Smooth muscle cell (in vitro differentiated cells): ENCODE data around the gene GPA33. TPM values are rescaled to one million over a fixed set of nuclear protein-coding genes. Genes with fewer than 3 reads are reported as not detected.

Experiments used
- DNase-seq: peaks from one replicate; lab custom pipeline; 2025; ENCODE audit not compliant: unreplicated experiment; lab: John Stamatoyannopoulos, UW
- H2AFZ ChIP-seq: fragments of 200-600 bp; sonication (generic); 2 replicates; pipeline ENCODE4 v1.6.0; 2016; ENCODE audit warnings: antibody characterized with exemption, low read depth, mild to moderate bottlenecking
- H3F3A ChIP-seq: fragments of 200-600 bp; sonication (generic); 2 replicates; pipeline ENCODE4 v1.6.0; 2017; ENCODE audit warnings: antibody characterized with exemption, low read depth
- H3K27ac ChIP-seq: fragments of 200-600 bp; sonication (generic); 2 replicates; pipeline ENCODE4 v1.5.1; 2016; ENCODE audit warnings: low read depth, mild to moderate bottlenecking
- H3K27me3 ChIP-seq: fragments of 200-600 bp; sonication (generic); 2 replicates; pipeline ENCODE4 v1.6.1; 2016; ENCODE audit warnings: low read depth, mild to moderate bottlenecking
- H3K36me3 ChIP-seq: fragments of 200-600 bp; sonication (generic); 2 replicates; pipeline ENCODE4 v1.5.1; 2016; ENCODE audit warnings: low read depth
- H3K4me1 ChIP-seq: fragments of 200-600 bp; sonication (generic); 2 replicates; pipeline ENCODE4 v1.5.1; 2016; ENCODE audit warnings: low read depth
- H3K4me2 ChIP-seq: fragments of 200-600 bp; sonication (generic); 2 replicates; pipeline ENCODE4 v1.6.0; 2016; ENCODE audit warnings: mild to moderate bottlenecking
- H3K4me3 ChIP-seq: fragments of 200-600 bp; sonication (generic); 2 replicates; pipeline ENCODE4 v1.5.1; 2016; ENCODE audit warnings: mild to moderate bottlenecking
- H3K79me2 ChIP-seq: fragments of 200-600 bp; sonication (generic); 2 replicates; pipeline ENCODE4 v1.6.0; 2016; ENCODE audit warnings: low read depth, mild to moderate bottlenecking
- H3K9ac ChIP-seq: fragments of 200-600 bp; sonication (generic); 2 replicates; pipeline ENCODE4 v1.6.0; 2016; ENCODE audit warnings: low read depth
- H3K9me3 ChIP-seq: fragments of 200-600 bp; sonication (generic); replicated peaks from 2 replicates; pipeline ENCODE4 v1.5.1; 2016; ENCODE audit warnings: low read depth
- H4K20me1 ChIP-seq: fragments of 200-600 bp; sonication (generic); 2 replicates; pipeline ENCODE4 v1.6.0; 2016; ENCODE audit warnings: low read depth
- CTCF ChIP-seq: fragments of 200-600 bp; sonication (generic); IDR thresholded peaks from 2 replicates; pipeline ENCODE4 v1.5.1; 2017; ENCODE audit warnings: borderline replicate concordance, mild to moderate bottlenecking, antibody characterized with exemption; ENCODE audit not compliant: insufficient read depth, poor library complexity, severe bottlenecking
- WGBS: methylation state at CpG from one replicate; pipeline ENCODE4 v1.1.7; 2016; ENCODE audit warnings: low lambda C conversion rate; 5-methylcytosine and 5-hydroxymethylcytosine counted together
- polyA plus RNA-seq: library from polyadenylated mRNA; unstranded; fragments of >200 nt; fragmentation: Nextera tagmentation; extraction: Ambion mirVana; gene quantifications from 2 replicates; pipeline ENCODE4 v1.2.1, GENCODE V29; 2016
- total RNA-seq: library from RNA; depleted of rRNA; stranded (reverse); fragments of >200 nt; gene quantifications from 2 replicates; pipeline ENCODE4 v1.2.3, GENCODE V29; 2014

The GPA33 gene
- total and polyA plus RNA-seq, 2 experiments from 2014 or later: not detected

GRCh38 chr1:167054946-167055630, 35.1 kb downstream of the GPA33 start:
- Histone ChIP-seq H3K9ac (no peak overlapping the region), H3K36me3 (no peaks in the 10 kb centered on the region), H3F3A (no peaks in the 10 kb centered on the region), H3K27ac (no peak overlapping the region), H3K4me3 (no peak overlapping the region), H3K27me3 (no peaks in the 10 kb centered on the region), H4K20me1 (no peaks in the 10 kb centered on the region), H3K79me2 (no peaks in the 10 kb centered on the region), H3K9me3 (no peaks in the 10 kb centered on the region), H3K4me1 (peaks cover 4% of the 10 kb centered on the region), H3K4me2 (no peak overlapping the region), H2AFZ (no peak overlapping the region)
- 88% methylated on average over 14 of the region's 14 CpGs for WGBS
- DNase-seq: no peak
- TF ChIP-seq CTCF: no peak

- 75% methylated on average over 3 of the region's 3 CpGs for WGBS
- Histone ChIP-seq H4K20me1 (no peaks in the 10 kb centered on the region), H3K36me3 (no peaks in the 10 kb centered on the region), H3K9ac (no peak overlapping the region), H3F3A (no peaks in the 10 kb centered on the region), H3K9me3 (no peaks in the 10 kb centered on the region), H3K4me1 (peaks cover 4% of the 10 kb centered on the region), H2AFZ (no peak overlapping the region), H3K27me3 (no peaks in the 10 kb centered on the region), H3K4me3 (no peak overlapping the region), H3K79me2 (no peaks in the 10 kb centered on the region), H3K27ac (no peak overlapping the region), H3K4me2 (no peak overlapping the region)
- no peak for DNase-seq
- TF ChIP-seq CTCF: no peak
Measured at GRCh38 chr1:167054531-167054930, 35.6 kb downstream of the GPA33 start.

GRCh38 chr1:167052389-167052788, 37.8 kb downstream of the GPA33 start:
- Histone ChIP-seq H2AFZ (no peak overlapping the region), H3K4me1 (no peaks in the 10 kb centered on the region), H3F3A (no peaks in the 10 kb centered on the region), H3K9me3 (no peaks in the 10 kb centered on the region), H3K27ac (no peak overlapping the region), H3K4me2 (no peak overlapping the region), H3K36me3 (no peaks in the 10 kb centered on the region), H3K9ac (no peak overlapping the region), H3K79me2 (no peaks in the 10 kb centered on the region), H3K4me3 (no peak overlapping the region), H4K20me1 (no peaks in the 10 kb centered on the region), H3K27me3 (no peaks in the 10 kb centered on the region)
- 72% methylated on average over 8 of the region's 8 CpGs for WGBS
- no peak for DNase-seq
- TF ChIP-seq CTCF: peak; percentile 41

- Histone ChIP-seq H3K27me3 (peaks cover 4% of the 10 kb centered on the region), H3K4me1 (no peaks in the 10 kb centered on the region), H3K27ac (no peak overlapping the region), H4K20me1 (no peaks in the 10 kb centered on the region), H3K4me2 (no peak overlapping the region), H3K4me3 (no peak overlapping the region), H2AFZ (no peak overlapping the region), H3F3A (no peaks in the 10 kb centered on the region), H3K9ac (no peak overlapping the region), H3K36me3 (no peaks in the 10 kb centered on the region), H3K79me2 (no peaks in the 10 kb centered on the region), H3K9me3 (no peaks in the 10 kb centered on the region)
- WGBS: 98% methylated on average over 5 of the region's 5 CpGs
- no peak for TF ChIP-seq CTCF
- DNase-seq: no peak
Measured at GRCh38 chr1:167051907-167052306, 38.3 kb downstream of the GPA33 start.
